Measurements from ENCODE around the gene TBC1D12.

Gene TBC1D12

DNA sequence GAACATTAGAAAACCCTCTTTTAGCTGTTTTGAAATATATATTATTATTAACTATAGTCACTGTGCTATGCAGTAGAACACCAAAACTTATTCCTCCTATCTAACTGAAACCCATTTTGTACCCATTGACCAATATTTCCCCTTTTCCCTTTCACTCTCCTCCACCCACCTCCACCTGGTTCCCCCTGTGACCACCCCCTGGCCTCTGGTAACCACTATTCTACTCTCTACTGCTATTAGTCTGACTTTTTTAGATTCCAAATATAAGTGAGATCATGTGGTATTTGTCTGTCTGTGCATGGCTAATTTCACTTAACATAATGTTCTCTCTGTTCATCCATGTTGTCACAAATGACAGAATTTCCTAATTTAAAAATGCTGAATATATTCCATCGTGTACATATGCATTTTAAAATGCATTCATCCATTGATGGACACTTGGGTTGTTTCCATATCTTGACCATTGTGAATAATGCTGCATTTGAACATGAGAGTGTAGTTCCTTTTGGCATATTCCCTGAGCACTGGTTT is 18.7 kb downstream of the TBC1D12 start:
- no peak for ATAC-seq
- H3K27me3 Mint-ChIP-seq, result peaks cover 11% of the 10 kb centered on the region
- DNase-seq, result no peak

DNA sequence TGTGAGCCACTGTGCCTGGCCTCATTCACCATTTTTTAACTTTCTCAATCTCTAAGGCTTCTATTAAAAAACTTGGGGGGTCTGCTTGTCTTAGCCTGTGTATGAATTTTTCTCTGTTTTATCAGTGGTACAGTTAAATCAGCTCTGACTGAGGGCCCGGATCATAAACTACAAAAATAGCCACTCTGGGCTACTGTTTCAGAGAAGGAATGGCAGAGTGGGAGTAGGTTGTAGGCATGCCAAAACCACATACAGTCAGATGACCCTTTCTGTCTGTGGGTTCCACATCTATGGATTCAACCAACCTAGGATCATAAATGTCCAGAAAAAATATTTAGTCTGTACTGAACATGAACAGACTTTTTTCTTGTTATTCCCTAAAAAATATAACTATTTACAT is 21.3 kb downstream of the TBC1D12 start:
- H3K27me3 Mint-ChIP-seq, result peaks cover 18% of the 10 kb centered on the region
- DNase-seq, result no peak
- no peak overlapping the region for H3K27ac Mint-ChIP-seq

More for the DNA sequence above, 18.7 kb downstream of the TBC1D12 start:
- Mint-ChIP-seq H3K27ac (no peak overlapping the region), H3K4me1 (no peaks in the 10 kb centered on the region), H3K36me3 (ENCODE audit: low read depth) (no peaks in the 10 kb centered on the region), H3K4me3 (no peak overlapping the region), H3K9me3 (peaks cover 3% of the 10 kb centered on the region)

DNA sequence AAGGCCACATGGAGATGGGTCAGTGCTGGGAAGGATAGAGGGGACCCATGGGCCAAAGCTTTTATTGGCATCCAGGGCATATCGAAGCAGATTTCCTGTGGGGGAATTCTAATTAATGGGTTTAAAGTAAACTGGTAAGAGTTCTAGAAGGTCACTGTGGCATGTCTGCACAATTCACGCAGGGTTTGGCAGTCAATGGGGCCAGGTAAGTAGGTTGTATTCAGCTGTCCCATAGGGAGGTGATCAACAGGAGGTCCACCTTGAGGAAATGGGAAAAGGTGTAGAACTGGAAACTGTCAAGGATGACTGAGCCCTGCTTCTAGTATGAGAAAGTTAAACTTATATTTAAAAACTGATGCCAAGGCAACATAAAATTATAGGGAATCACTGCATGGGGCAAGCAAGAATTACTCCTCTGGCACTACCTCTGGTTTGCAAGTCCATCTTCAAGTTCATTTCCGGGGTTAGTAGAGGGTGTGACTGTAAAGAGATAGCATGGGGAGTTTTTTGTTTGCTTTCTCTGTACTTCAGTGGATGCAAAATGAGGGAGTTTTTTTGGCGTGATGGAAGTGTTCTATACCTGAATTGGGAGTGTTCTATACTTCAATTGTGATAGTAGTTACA is 22.5 kb downstream of the TBC1D12 start:
- H3K9me3 Mint-ChIP-seq, result peaks cover 11% of the 10 kb centered on the region
- no peak overlapping the region for H3K27ac Mint-ChIP-seq
- no peaks in the 10 kb centered on the region for H3K4me1 Mint-ChIP-seq
- peaks cover 18% of the 10 kb centered on the region for H3K27me3 Mint-ChIP-seq
- no peak overlapping the region for H3K4me3 Mint-ChIP-seq
- ATAC-seq (no peak), DNase-seq (no peak)
- no peaks in the 10 kb centered on the region for H3K36me3 Mint-ChIP-seq (ENCODE audit: low read depth)

More for the DNA sequence above, 21.3 kb downstream of the TBC1D12 start:
- ATAC-seq, result no peak
- Mint-ChIP-seq H3K9me3 (peaks cover 11% of the 10 kb centered on the region), H3K4me1 (no peaks in the 10 kb centered on the region), H3K4me3 (no peak overlapping the region), H3K36me3 (ENCODE audit: low read depth) (no peaks in the 10 kb centered on the region)

DNA sequence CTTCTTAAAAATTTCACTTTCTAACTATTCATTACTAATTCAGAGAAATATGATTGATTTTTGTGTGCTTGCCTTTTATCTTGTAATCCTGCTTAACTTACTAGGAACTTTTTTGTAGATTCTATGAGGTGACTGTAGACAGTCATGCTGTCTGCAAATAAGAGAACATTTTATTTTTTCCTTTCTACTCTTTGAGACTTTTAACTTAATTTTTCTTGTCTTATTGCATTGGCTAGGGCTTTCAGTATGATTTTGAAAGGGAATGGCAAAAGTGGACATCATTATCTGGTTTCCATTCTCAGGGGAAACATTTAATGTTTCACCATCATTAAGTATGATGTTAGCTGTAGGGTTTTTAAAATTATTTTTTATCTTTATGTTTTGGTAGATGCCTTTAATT is 23.6 kb downstream of the TBC1D12 start:
- H3K4me1 Mint-ChIP-seq, result no peaks in the 10 kb centered on the region
- ATAC-seq, result no peak
- peaks cover 11% of the 10 kb centered on the region for H3K9me3 Mint-ChIP-seq
- H3K27ac Mint-ChIP-seq, result no peak overlapping the region
- no peaks in the 10 kb centered on the region for H3K36me3 Mint-ChIP-seq (ENCODE audit: low read depth)
- no peak for DNase-seq
- no peak overlapping the region for H3K4me3 Mint-ChIP-seq
- H3K27me3 Mint-ChIP-seq, result peaks cover 20% of the 10 kb centered on the region

DNA sequence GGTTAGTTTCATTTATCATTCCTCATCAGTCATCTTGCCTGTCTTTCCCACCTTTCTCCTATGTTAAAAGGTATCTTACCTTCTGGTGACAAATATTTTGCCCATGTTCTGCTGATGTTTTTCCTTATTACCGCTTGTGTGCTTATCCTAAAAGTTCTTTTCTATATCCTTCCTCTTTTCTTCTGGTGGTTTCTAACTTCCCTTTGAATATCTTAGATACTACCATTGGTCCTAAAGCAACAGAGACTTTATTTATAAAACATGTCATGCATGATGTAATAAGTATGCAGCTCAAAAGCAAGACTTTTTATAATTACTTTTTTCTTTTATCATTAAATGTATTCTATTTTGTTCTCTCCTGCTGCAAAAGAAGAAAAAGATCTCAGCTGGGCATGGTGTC is 24.8 kb downstream of the TBC1D12 start:
- no peaks in the 10 kb centered on the region for H3K4me1 Mint-ChIP-seq
- peaks cover 20% of the 10 kb centered on the region for H3K27me3 Mint-ChIP-seq
- H3K9me3 Mint-ChIP-seq, result peaks cover 11% of the 10 kb centered on the region
- DNase-seq (no peak), ATAC-seq (no peak)
- H3K36me3 Mint-ChIP-seq (ENCODE audit: low read depth), result no peaks in the 10 kb centered on the region
- no peak overlapping the region for H3K4me3 Mint-ChIP-seq
- no peak overlapping the region for H3K27ac Mint-ChIP-seq

DNA sequence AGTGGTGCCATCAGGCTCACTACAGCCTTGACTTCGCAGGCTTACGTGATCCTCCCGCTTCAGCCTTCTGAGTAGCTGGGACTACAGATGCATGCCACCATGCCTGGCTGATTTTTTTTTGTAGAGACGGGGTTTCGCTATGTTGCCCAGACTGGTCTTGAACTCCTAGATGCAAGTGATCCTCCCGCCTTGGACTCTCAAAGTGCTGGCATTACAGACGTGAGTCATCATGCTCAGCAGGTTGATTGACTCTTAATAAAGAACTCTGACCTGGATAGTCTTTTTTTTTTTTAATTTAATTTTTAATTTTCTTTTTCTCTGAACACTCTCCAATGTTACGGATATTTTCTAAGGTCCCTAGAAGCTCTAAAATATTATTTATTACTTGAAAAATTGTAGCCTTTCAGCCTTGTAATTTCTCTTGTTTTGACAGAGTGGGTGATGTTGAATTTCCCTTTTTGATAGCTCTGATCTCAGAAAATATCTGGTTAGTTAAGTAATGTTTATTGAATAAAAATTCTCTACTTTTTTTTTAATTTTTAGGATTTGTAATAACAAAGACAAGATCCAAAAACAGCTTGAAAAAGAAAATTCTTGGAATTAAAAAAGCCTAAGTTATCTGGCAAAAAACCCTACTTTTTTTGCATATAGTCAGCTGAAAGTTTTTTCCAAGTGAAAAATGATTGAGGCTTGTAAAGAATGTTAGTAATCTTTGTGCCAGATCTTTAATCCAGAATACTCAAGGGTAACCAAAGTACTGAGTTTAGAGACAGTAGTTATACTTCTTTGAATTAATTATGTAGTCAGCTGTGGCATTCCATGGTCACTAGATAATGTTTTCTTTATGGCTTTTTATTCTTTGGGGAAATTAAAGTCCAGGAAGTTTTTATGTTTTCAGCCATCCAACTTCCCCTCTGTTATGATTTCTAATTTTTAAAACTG is 26.7 kb downstream of the TBC1D12 start:
- ATAC-seq, result no peak
- no peaks in the 10 kb centered on the region for H3K36me3 Mint-ChIP-seq (ENCODE audit: low read depth)
- peaks cover 11% of the 10 kb centered on the region for H3K9me3 Mint-ChIP-seq
- H3K27ac Mint-ChIP-seq, result no peak overlapping the region
- no peak overlapping the region for H3K4me3 Mint-ChIP-seq
- peaks cover 15% of the 10 kb centered on the region for H3K27me3 Mint-ChIP-seq
- H3K4me1 Mint-ChIP-seq, result no peaks in the 10 kb centered on the region
- DNase-seq, result no peak

DNA sequence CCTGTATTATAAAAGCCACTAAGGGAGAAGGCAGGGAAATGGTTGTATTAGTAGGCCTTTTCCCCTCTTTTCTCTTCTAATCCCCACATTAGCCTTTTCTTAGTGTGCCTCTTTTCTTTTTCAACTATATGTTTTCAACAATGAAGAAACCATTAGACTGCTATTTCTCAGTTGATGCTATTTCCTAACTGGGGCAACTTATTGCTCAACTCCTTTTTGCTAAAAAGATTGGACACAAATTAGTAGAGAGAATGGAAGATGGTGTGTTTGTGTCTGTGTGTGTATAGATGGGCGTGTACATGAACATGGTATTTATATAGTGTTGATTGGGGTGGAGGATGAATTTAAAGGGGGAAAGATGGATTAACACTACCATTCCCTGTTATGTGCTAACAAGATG is 28.4 kb downstream of the TBC1D12 start:
- Mint-ChIP-seq H3K4me1 (no peaks in the 10 kb centered on the region), H3K27me3 (peaks cover 9% of the 10 kb centered on the region), H3K4me3 (no peak overlapping the region), H3K9me3 (peaks cover 11% of the 10 kb centered on the region), H3K36me3 (ENCODE audit: low read depth) (no peaks in the 10 kb centered on the region), H3K27ac (no peak overlapping the region)
- ATAC-seq (no peak), DNase-seq (no peak)

DNA sequence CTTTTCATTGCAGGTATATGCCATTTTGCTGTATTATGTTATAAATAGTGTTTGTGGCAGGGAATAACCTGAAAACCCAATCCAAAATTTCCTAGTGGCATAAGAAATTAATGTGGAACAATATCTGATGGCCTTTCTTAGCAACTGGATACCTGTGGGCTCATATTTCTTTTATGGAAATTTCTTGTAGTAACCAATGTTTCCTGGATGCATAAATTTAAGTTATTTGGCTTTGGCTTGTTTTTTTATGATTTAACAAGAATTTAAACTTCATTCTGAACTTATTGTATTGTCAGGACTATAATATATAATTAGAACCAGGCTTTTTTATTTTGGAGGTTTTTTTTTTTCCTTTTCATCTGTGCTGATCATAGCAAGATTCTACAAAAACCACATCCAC is 30.1 kb downstream of the TBC1D12 start:
- peaks cover 9% of the 10 kb centered on the region for H3K27me3 Mint-ChIP-seq
- no peak overlapping the region for H3K27ac Mint-ChIP-seq
- H3K9me3 Mint-ChIP-seq, result no peaks in the 10 kb centered on the region
- H3K4me1 Mint-ChIP-seq, result no peaks in the 10 kb centered on the region
- H3K36me3 Mint-ChIP-seq (ENCODE audit: low read depth), result no peaks in the 10 kb centered on the region
- no peak overlapping the region for H3K4me3 Mint-ChIP-seq
- ATAC-seq, result no peak
- DNase-seq, result no peak

DNA sequence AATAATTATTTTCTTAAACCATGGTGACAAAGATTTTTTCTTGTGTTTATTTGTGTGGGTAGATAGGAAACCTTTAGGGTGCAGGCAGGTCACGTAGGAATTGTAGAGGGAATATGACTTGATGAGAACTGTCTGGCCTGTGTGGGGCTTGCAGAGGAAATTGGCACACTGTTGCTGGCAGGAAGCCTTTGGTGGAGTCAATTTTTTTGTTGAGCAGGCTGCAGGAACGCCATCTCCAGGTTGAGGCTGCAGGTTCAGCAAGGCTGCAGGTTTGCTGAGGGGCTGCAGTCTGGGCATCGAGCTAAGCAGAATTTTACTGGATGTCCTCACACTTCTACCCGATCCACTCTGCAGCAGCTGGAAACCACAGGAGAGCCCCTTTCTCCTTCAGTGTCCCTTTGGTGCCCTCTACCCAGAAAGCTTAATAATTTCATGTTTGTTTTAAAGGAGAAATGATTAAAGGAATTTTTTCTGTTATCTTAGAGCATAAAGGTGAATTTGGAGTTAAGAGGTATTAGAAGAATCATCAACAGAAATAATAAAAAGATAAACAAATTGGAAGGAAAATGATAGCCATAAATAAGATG is 37.0 kb downstream of the TBC1D12 start:
- Mint-ChIP-seq H3K4me3 (no peak overlapping the region), H3K4me1 (no peaks in the 10 kb centered on the region), H3K27ac (no peak overlapping the region), H3K9me3 (no peaks in the 10 kb centered on the region), H3K36me3 (ENCODE audit: low read depth) (no peaks in the 10 kb centered on the region), H3K27me3 (peaks cover 16% of the 10 kb centered on the region)
- DNase-seq (no peak), ATAC-seq (no peak)

DNA sequence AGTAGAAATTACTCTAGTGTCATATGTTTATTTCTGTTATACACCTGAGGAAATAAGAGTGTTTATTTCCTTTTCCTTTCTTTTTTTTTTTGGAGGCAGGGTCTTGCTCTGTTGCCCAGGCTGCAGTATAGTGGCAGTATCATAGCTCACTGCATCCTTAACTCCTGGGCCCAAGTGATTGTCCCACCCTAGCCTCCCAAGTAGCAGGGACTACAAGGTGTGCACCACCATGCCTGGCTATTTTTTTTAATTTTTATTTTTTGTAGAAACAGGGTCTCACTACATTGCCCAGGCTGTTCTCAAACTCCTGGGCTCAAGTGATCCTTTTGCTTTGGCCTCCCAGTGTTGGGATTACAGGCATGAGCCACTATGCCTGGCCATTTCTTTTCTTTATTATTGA is 37.8 kb downstream of the TBC1D12 start:
- no peak overlapping the region for H3K27ac Mint-ChIP-seq
- no peaks in the 10 kb centered on the region for H3K36me3 Mint-ChIP-seq (ENCODE audit: low read depth)
- H3K9me3 Mint-ChIP-seq, result no peaks in the 10 kb centered on the region
- H3K4me3 Mint-ChIP-seq, result no peak overlapping the region
- peaks cover 16% of the 10 kb centered on the region for H3K27me3 Mint-ChIP-seq
- DNase-seq, result no peak
- ATAC-seq, result no peak
- no peaks in the 10 kb centered on the region for H3K4me1 Mint-ChIP-seq

DNA sequence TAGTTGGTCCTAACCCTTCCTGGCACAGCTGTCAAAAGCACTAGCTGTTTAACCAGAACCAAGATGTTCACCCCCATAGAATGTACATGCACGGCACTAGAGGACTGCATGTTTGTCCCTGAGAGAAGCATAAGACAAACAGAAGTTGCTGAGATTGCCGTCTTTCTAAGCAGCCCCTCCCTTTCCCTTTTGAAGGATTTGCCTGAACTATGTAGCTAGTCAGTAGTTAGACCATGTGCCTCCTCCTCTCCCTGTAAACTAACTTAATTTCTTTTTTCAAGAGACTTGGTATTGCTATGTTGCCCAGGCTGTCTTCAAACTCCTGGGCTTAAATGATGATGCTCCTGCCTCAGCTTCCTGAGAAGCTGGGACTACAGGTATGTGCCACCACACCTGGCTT is 40.7 kb downstream of the TBC1D12 start:
- Mint-ChIP-seq H3K4me1 (no peaks in the 10 kb centered on the region), H3K36me3 (ENCODE audit: low read depth) (no peaks in the 10 kb centered on the region), H3K27ac (no peak overlapping the region), H3K4me3 (no peak overlapping the region), H3K27me3 (peaks cover 11% of the 10 kb centered on the region), H3K9me3 (no peaks in the 10 kb centered on the region)
- ATAC-seq (no peak), DNase-seq (no peak)

DNA sequence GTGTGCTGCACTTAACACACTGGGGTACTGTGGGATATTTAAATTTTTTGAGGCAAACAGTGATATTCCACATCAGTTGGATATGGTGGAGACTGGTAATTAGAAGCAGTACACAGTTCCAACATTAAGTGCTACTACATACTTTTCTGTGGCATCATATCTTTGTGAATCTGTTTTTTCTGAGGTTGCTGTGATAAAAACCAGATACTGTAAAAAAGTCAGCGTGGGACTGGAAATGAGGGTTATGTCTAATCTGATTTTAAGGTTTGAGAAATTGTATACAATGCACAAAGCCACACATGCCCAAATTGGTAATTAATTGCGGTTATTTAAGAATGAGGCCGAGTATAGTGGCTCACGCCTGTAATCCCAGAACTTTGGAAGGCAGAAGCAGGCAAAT is 41.2 kb downstream of the TBC1D12 start:
- Mint-ChIP-seq H3K27ac (no peak overlapping the region), H3K4me1 (no peaks in the 10 kb centered on the region), H3K9me3 (no peaks in the 10 kb centered on the region), H3K4me3 (no peak overlapping the region), H3K36me3 (ENCODE audit: low read depth) (no peaks in the 10 kb centered on the region), H3K27me3 (peaks cover 11% of the 10 kb centered on the region)
- DNase-seq, result no peak
- ATAC-seq, result no peak

DNA sequence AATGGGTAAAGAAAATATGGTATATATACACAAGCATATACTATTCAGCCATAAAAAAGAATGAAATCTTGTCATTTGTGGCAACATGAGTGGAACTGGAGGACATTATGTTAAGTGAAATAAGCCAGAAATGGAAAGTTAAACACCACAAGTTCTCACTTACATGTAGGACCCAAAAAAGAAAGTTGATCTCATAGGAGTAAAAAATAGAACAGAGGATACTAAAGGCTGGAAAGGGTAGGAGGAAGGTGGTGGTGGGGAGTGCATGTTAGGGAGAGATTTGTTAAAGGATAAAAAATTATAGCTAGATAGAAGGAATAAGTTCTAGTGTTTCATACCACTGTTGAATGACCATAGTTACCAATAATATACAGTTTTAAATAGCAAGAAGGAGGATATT is 48.4 kb downstream of the TBC1D12 start:
- ATAC-seq, result no peak
- Mint-ChIP-seq H3K36me3 (ENCODE audit: low read depth) (no peaks in the 10 kb centered on the region), H3K27me3 (no peaks in the 10 kb centered on the region), H3K4me1 (no peaks in the 10 kb centered on the region), H3K9me3 (peaks cover 9% of the 10 kb centered on the region), H3K4me3 (no peak overlapping the region), H3K27ac (no peak overlapping the region)
- DNase-seq, result no peak

DNA sequence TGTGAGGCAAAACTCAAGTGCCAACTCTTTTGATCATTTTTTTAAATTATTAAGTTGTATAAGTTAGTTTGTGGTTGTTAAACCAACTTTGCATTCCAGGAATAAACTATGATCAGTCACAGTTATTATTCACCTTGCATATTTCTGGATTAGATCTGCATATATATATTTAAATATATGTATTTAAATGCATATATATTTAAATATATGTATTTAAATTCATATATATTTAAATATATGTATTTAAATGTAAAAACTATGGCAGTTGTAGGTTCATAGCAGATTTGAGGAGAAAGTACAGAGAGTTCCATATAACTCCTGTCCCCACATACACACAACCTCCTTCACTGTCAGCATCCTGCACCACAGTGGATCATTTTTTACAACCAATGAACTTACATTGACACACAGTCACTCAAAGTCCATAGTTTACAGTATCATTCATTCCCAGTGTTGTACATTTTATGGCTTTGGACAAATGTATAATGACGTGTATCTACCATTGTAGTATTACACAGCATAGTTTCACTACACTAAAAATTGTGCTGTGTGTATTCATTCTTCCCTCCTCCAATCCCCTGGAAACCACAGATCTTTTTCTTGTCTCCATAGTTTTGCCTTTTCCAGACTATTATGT is 49.7 kb downstream of the TBC1D12 start:
- Mint-ChIP-seq H3K4me3 (no peak overlapping the region), H3K36me3 (ENCODE audit: low read depth) (no peaks in the 10 kb centered on the region), H3K9me3 (peaks cover 9% of the 10 kb centered on the region), H3K4me1 (no peaks in the 10 kb centered on the region), H3K27ac (no peak overlapping the region), H3K27me3 (no peaks in the 10 kb centered on the region)
- DNase-seq, result no peak
- ATAC-seq, result no peak

All from activated naive CD8-positive, alpha-beta T cell treated with anti-CD3 and anti-CD28 coated beads, Interleukin-2, amount 50 U/mL, for 24 hours (primary cell).